Stimulated activated CD4-positive, alpha-beta T cell treated with anti-CD3 and anti-CD28 coated beads, TNF-alpha, amount 100 ng/mL, for 24 hours (primary cell): ENCODE results near the gene SFRP2.

Experiments used
- DNase-seq, 3 experiments: peaks; one replicate each; pipeline ENCODE4 v3.0.0-alpha.2; 2020; ENCODE audit warnings: low read depth in 3 of 3

Gene SFRP2, protein sequence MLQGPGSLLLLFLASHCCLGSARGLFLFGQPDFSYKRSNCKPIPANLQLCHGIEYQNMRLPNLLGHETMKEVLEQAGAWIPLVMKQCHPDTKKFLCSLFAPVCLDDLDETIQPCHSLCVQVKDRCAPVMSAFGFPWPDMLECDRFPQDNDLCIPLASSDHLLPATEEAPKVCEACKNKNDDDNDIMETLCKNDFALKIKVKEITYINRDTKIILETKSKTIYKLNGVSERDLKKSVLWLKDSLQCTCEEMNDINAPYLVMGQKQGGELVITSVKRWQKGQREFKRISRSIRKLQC

DNA sequence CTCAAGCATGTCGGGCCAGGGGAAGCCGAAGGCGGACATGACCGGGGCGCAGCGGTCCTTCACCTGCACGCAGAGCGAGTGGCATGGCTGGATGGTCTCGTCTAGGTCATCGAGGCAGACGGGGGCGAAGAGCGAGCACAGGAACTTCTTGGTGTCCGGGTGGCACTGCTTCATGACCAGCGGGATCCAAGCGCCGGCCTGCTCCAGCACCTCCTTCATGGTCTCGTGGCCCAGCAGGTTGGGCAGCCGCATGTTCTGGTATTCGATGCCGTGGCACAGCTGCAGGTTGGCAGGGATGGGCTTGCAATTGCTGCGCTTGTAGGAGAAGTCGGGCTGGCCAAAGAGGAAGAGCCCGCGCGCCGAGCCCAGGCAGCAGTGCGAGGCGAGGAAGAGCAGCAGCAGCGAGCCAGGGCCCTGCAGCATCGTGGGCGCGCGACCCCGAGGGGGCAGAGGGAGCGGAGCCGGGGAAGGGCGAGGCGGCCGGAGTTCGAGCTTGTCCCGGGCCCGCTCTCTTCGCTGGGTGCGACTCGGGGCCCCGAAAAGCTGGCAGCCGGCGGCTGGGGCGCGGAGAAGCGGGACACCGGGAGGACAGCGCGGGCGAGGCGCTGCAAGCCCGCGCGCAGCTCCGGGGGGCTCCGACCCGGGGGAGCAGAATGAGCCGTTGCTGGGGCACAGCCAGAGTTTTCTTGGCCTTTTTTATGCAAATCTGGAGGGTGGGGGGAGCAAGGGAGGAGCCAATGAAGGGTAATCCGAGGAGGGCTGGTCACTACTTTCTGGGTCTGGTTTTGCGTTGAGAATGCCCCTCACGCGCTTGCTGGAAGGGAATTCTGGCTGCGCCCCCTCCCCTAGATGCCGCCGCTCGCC is at the start of gene SFRP2:
Gene SFRP2, minus strand, starts transcription at position 671 of the 864 bp plus-strand sequence. Its CDS starts 248 bp downstream, at position 423.
- no peak for DNase-seq

- DNase-seq: no peak
Measured at GRCh38 chr4:153838564-153838963, 49.7 kb upstream of the SFRP2 start.

DNA sequence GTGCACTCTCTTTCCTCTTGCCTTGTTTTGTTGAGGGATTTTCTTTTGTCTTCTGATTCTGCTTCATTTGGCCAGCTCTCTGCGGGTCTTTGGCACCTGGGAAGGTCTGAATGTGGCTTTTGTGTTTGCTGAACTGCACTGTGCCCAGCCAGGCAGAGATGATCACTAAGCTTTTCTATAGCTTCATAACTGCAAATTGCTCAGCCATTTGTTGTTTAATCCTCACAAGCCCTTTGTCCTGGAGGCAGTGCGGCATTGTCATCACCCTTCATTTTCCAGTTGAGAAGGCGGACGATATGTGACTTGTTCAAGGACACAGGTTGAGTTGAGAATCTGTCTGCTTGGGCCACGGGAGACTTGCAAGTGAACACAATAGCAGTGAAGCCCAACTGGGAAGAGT is 46.0 kb upstream of the SFRP2 start:
- no peak for DNase-seq

GRCh38 chr4:153832720-153833287 is 43.9 kb upstream of the SFRP2 start:
- DNase-seq: no peak

DNA sequence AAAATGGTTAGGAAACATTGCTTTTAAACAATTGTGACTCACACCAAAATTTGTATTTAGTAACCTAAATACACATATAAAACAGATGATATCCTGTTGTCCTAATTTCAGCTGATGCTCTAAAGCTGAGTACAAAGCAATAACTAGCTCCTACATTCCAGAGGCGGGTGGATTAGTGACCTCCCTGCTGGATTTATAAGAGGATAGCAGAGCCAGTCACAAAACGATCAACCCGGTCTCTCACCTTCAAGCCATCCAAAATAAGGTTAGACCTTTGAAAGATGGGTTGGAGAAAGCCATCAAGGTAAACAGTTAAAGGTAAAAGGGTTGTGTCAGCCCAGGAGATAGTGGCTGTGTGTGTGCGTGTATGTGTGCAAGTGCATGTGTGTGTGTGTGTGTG is 43.2 kb upstream of the SFRP2 start:
- no peak for DNase-seq

GRCh38 chr4:153831245-153831644 is 42.4 kb upstream of the SFRP2 start:
- no peak for DNase-seq

DNA sequence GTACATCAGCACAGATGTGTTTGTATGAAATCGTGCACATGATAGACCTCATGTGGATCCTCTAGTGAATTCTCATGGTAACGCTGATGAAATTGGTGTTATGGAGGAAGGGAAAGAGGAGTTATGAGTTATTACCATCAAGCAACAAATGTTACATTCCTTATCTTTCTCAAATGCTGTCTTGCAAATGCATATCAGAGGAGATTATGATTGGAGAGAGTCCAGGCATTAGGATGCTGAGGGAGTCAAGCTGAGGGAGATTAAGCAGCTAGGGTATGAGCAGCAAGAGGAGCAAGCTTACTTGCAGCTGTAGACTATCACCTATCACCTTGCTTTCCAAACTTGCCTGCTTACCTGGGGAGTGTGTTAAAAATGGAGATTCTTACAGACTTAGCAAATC is 36.8 kb upstream of the SFRP2 start:
- DNase-seq: no peak

DNA sequence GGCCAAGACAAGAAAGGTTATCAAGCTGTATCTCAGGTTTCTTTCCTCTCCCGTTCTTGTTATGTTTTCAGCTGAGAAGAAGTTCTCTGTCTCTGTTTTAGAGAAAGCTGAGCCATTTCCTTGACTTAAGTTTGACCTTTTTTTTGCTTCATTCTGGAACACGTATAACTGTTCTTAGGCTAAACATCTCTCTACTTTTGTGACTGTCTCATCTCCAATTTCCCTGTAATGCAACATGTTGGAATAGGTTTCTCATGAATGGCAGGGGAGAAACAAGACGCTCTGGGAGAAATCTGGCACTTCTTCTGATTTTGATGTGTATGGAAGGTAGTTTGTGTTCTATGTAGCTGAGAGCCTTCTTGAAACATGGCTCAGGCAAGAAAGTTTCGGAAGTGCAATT is 36.2 kb upstream of the SFRP2 start:
- DNase-seq: no peak

DNA sequence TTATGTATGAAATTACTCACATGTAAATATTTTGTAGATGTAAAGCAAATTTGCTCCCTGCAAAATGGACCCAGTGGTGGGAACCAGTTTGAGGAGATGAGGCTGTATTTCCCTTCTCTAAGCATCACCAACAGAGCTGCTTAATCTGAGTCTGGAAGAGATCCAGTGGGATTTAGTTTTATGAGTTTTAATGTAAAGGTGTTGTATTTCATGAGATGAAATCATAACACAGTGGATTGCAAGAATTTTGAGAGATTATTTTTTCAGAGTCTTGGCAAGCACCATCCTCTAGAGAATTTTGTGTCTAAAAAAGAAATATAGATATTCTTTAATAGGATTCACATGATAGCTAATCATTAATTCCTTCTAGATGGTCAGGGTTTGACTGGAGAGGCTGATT is 35.6 kb upstream of the SFRP2 start:
- DNase-seq: no peak

DNA sequence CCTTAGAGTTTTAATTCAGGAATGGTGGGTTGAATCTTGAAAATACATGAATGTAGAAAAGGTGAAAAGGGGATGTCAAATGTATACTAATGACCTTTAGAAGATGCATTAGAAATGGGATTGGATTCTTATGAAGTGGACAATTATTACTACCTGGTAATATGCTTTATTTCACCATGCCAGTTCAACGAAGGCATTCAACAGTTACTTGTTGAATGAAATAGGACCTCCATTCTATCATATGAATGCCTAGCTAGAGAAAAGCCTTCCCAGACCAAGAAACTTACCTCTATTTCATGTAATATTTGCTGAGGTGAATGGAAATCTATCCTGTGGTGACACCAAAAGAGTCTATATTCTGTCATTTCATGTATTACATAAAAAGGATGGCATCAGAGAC is 34.6 kb upstream of the SFRP2 start:
- DNase-seq: no peak

DNA sequence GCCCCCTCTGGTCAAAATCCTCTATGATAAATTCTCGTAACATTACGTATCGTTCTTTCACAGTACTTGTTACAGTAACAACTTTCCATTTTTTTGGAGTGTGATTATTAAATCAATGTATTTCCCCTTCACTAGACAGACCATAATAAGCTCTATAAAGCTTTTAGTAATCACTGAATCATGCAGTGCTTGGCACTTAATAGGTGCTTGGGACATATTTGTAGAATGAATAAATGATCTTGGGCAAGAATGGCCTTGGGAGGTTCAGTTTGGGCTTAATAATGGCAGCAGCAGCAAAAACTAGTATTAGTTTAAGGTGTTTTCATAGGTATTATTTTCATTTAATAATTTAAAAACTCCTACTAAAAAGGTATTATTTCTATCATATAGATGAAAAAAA is 33.4 kb upstream of the SFRP2 start:
- DNase-seq: no peak

DNA sequence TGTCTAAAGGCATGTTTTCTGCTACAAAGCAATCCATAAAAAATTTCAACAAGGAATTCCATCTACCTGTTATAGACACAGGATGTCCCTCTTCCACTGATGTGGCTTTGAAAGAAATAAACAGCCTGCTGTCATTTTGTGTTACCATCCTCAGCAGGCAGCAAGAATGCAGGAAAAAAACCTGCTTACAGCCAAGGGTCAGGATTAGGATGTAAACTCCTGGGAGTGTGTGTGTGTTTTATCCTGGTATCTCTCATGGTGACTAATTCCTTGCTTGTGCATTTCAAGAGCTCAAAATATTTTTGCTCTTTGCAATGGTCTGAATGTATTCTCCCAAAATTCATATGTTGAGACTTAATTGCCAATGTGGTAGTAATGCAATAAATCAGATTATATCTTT is 28.6 kb upstream of the SFRP2 start:
- DNase-seq: no peak

GRCh38 chr4:153816542-153816941 is 27.7 kb upstream of the SFRP2 start:
- DNase-seq: no peak

GRCh38 chr4:153814789-153815188 is 25.9 kb upstream of the SFRP2 start:
- no peak for DNase-seq

GRCh38 chr4:153809916-153810810 is 21.3 kb upstream of the SFRP2 start:
- no peak for DNase-seq

GRCh38 chr4:153809307-153809706 is 20.4 kb upstream of the SFRP2 start:
- no peak for DNase-seq

DNA sequence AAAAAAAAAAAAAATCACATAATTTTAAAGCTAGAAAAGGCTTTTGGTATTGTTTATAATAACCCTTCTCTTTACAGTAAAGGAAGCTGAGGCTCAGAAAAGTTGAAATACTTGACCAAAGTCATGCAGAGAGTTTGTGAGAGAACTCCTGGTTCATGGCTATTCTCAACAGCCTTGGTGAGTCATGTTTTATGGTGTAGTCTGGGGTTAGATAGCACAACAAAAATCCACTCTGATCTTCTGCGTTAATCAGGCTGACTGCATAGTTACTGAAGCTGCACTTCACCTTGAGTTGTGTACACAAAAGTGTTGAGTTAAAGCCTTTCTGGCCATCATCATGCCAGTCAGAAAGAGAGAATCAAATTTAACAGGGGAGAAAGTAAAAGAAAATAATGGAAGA is 19.3 kb upstream of the SFRP2 start:
- DNase-seq: no peak

- DNase-seq: no peak
Measured at GRCh38 chr4:153806073-153806472, 17.2 kb upstream of the SFRP2 start.

DNA sequence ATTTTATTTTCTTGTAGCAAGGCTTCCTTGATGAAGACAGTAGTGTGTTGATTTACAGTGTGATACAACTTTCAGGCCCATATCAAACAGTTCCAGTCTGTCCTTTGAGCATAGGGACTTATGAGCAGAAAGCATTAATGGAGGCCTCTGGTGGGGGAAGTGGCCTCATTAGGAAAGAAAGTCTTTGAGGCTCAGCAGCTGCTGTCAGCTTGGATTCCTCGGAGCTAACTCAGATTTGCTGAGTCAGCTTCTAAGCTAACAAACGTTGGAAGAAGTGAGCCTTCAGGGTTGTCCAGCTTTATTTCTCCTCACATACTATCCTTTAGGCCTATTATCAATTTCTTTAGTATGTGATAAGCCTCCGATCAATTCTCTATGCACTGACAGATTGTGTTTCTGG is 15.8 kb upstream of the SFRP2 start:
- DNase-seq: no peak

- DNase-seq: no peak
Measured at GRCh38 chr4:153799694-153800074, 10.8 kb upstream of the SFRP2 start.

GRCh38 chr4:153798901-153799693 is 10.2 kb upstream of the SFRP2 start:
- DNase-seq: no peak
